ENCODE data around the gene OR14A16. TPM values are rescaled to one million over a fixed set of nuclear protein-coding genes. Genes with fewer than 3 reads are reported as not detected.

OR14A16 gene
- total RNA-seq, 1 experiment from 2014 or later = 0.15 TPM

DNA sequence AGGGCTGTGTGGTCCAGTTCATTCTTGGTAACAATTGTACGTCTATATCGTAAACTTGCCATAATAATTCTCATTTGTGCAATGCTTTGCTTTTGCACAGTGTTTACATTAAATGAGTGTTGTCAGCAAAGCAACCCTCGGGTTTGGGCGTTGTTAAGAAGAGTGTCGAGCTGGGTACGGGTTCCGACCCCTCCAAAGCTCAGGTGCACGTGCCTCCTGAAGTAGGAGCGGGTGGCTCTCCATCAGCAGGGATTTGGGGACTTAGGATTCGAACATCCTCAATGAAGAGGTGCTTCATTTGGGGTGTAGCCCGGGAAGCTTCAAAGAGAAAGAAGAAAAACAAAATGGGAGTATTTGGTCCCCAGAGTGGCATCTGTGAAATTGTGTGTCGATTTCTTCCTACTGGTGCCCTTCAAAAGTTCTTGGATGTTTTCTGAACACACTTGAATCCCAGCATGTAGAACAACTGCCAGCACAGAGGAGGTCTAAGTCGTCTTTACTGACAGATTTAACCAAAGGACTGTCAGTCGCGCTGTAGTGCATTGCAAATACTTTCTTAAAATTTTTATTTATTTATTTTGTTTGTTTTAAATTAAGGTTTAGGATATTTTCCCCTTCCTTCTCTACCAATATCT is 34.2 kb upstream of the OR14A16 start:
- H3K36me3 Mint-ChIP-seq (ENCODE audit: insufficient read depth in 1 of 3, low read depth in 3 of 3) = no peaks in the 10 kb centered on the region
- Histone ChIP-seq H3K79me2 (ENCODE audit: insufficient read depth, low read length) (peaks cover 2% of the 10 kb centered on the region; the same call in 1 of the 2 replicates), H2BK12ac (ENCODE audit: insufficient read length, low read depth, low read length) (no peak overlapping the region), H2BK5ac (ENCODE audit: insufficient read length, low read length) (no peak overlapping the region), H3K23ac (ENCODE audit: insufficient read length, low read depth, low read length) (no peak overlapping the region), H4K20me1 (ENCODE audit: control insufficient read depth, insufficient read depth, insufficient read length) (no peaks in the 10 kb centered on the region), H2BK15ac (ENCODE audit: low read depth, low read length) (no peak overlapping the region), H3K23me2 (ENCODE audit: insufficient read length, low read depth, low read length, poor library complexity, severe bottlenecking) (no peaks in the 10 kb centered on the region), H3K14ac (ENCODE audit: insufficient read depth, low read length) (no peak overlapping the region), H4K8ac (replicated peaks; ENCODE audit: insufficient read length, low read depth, low read length) (no peak overlapping the region), H3K27me3 (ENCODE audit: insufficient read depth, low read length) (peaks cover 2% of the 10 kb centered on the region; the same call in 1 of the 2 replicates), H3K4me1 (ENCODE audit: insufficient read depth, low read length) (no peaks in the 10 kb centered on the region), H3K4ac (ENCODE audit: low read depth, low read length) (no peak overlapping the region), H2BK20ac (ENCODE audit: low read depth, low read length, poor library complexity, severe bottlenecking) (no peak overlapping the region), H3K27ac (ENCODE audit: insufficient read length, low read depth, low read length) (no peak overlapping the region), H3K9ac (ENCODE audit: extremely low read depth, insufficient read length, low read length) (no peak overlapping the region), H2AFZ (ENCODE audit: low read length) (no peak overlapping the region), H2AK5ac (ENCODE audit: insufficient read length, low read length) (no peak overlapping the region), H3K18ac (ENCODE audit: insufficient read length, low read depth, low read length) (no peak overlapping the region), H3K56ac (ENCODE audit: insufficient read length, low read depth, low read length) (no peak overlapping the region), H3K79me1 (ENCODE audit: insufficient read depth, low read depth, low read length, poor library complexity, severe bottlenecking) (no peaks in the 10 kb centered on the region), H4K91ac (ENCODE audit: insufficient read length, low read depth, low read length) (no peak overlapping the region), H4K5ac (ENCODE audit: insufficient read length, low read depth, low read length) (no peak overlapping the region), H3T11ph (ENCODE audit: low read length) (no peak overlapping the region), H3K4me2 (ENCODE audit: insufficient read depth, insufficient read length, low read length) (peak overlapping the region; percentile 11), H2BK120ac (ENCODE audit: low read depth, low read length, poor library complexity, severe bottlenecking) (no peak overlapping the region), H3K9me3 (ENCODE audit: control insufficient read depth, low read depth, low read length) (peaks cover 13% of the 10 kb centered on the region)
- H3K27me3 Mint-ChIP-seq (ENCODE audit: low read depth) = peaks cover 10% of the 10 kb centered on the region
- no peak for DNase-seq
- peaks cover 54 to 65% of the 10 kb centered on the region in 2 experiments for H3K9me3 Mint-ChIP-seq
- peaks cover 0 to 7% of the 10 kb centered on the region in 2 experiments; a peak in 3 of 4 replicates for H3K4me1 Mint-ChIP-seq
- no peak overlapping the region for H3K27ac Mint-ChIP-seq
- WGBS (ENCODE audit: extremely low coverage, insufficient read length, low lambda C conversion rate) = no CpG with 5 or more reads among the region's 15 CpGs
- peak overlapping the region; percentile 67 to 84 for H3K4me3 Mint-ChIP-seq
- TF ChIP-seq, protein P1, sequence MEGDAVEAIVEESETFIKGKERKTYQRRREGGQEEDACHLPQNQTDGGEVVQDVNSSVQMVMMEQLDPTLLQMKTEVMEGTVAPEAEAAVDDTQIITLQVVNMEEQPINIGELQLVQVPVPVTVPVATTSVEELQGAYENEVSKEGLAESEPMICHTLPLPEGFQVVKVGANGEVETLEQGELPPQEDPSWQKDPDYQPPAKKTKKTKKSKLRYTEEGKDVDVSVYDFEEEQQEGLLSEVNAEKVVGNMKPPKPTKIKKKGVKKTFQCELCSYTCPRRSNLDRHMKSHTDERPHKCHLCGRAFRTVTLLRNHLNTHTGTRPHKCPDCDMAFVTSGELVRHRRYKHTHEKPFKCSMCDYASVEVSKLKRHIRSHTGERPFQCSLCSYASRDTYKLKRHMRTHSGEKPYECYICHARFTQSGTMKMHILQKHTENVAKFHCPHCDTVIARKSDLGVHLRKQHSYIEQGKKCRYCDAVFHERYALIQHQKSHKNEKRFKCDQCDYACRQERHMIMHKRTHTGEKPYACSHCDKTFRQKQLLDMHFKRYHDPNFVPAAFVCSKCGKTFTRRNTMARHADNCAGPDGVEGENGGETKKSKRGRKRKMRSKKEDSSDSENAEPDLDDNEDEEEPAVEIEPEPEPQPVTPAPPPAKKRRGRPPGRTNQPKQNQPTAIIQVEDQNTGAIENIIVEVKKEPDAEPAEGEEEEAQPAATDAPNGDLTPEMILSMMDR (conservative IDR thresholded peaks at IDR 0.05) = no peak

Data from H9 (cell line).